Neutrophil (primary cell): ENCODE measurements around the gene JADE1.

ENCODE experiments used
- H3K27ac ChIP-seq: fragments of 200-600 bp; sonication (generic); 2 replicates; pipeline ENCODE4 v1.5.1; 2016; ENCODE audit warnings: mild to moderate bottlenecking, moderate library complexity
- H3K27me3 ChIP-seq: fragments of 200-600 bp; sonication (generic); 2 replicates; pipeline ENCODE4 v1.6.0; 2016; ENCODE audit warnings: mild to moderate bottlenecking
- H3K36me3 ChIP-seq: fragments of 200-600 bp; sonication (generic); 2 replicates; pipeline ENCODE4 v1.5.1; 2017
- H3K4me1 ChIP-seq, 2 experiments: fragments of 200-600 bp in 1 of 2; sonication (generic) in 1 of 2; 1 replicate in 1 of 2; 2 replicates in 1 of 2; pipeline versions ENCODE4 v1.5.1 to v1.6.1; 2013 to 2016; ENCODE audit warnings: low read depth in 1 of 2, low read length in 1 of 2, mild to moderate bottlenecking in 1 of 2, moderate library complexity in 1 of 2; ENCODE audit not compliant: control insufficient read depth in 1 of 2, insufficient read depth in 1 of 2
- H3K4me3 ChIP-seq, 2 experiments: fragments of 200-600 bp in 1 of 2; sonication (generic) in 1 of 2; 1 replicate in 1 of 2; 2 replicates in 1 of 2; pipeline ENCODE4 v1.5.1; 2013 to 2016; ENCODE audit warnings: low read depth in 1 of 2, low read length in 1 of 2, mild to moderate bottlenecking in 1 of 2, moderate library complexity in 1 of 2
- H3K9me3 ChIP-seq: fragments of 200-600 bp; sonication (generic); 2 replicates; pipeline ENCODE4 v1.5.1; 2016
- TF ChIP-seq, protein P1 (sequence below): fragments of 200-600 bp; sonication (generic); IDR thresholded peaks from 2 replicates; pipeline ENCODE4 v1.5.1; 2016; ENCODE audit warnings: antibody characterized with exemption

The JADE1 gene

DNA sequence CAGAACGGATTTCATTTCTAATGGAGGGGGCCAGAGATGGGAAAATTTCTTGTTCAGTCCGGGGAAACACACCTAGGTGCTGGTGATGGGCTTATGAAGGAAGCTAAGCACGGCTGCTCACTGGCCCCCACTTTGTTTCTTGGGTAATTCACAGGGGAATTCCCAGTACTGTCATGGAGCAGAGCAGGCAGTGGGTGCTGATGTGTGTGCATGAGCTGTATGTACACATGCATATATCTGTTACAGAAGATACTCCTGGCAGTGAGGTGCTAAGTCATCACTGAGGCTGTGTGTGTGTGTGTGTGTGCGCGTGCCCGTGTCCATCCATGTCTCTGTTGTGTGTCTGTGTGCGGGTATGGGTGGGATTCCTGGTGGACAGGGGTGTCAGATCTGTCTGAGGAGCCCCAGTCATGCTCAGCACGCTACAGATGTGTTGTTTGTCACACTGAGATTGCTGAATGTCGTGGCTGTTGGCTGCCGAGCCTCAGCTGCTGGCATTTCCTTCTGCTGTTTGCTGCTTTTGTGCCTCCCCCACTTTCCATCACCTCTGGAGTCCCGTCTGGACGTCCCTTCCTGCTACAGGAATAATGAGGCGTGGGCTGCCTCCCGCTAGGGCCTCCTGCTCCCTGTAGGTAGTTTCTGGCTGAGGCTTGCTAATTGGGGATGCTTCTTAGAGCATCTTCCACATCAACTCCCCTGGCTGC, 53.3 kb downstream of the JADE1 start:
- Histone ChIP-seq H3K27ac (peak overlapping the region; percentile 88), H3K36me3 (peaks cover 14% of the 10 kb centered on the region)

DNA sequence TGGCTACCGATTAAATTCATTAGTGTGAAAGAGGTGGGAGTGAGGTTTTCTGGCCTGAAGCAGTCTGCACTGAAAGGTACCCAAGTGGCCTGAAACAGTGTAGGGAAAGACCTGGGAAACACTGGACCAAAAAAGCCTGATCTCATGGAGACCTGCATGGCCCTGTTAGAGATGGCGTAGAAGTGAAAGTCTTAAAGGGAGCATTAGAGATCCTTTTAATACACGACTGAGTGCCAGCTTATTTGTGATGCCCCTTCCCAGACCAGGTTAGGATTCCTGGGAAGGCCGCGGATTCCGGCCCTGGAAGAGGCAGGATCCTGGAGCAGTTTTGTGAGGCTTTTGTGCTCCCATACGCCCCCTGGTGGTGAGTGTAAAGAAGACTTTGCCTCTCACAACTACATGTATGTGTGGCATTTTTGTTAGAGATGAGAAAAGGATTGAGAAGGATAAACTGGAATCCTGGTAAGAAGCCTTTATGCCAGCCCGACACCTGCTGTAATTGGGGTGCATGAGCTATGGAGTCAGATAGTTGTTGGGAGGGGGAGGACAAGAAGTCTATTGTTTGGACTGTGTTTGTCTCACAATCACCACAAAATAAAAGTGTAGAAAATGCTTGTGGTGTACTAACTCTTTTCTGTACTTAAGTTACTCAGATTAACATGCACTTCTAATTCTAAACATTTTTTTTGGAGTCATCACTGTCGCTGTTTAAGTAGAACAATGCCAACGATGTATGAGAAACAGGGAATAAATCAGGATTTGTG, 54.0 kb downstream of the JADE1 start:
- Histone ChIP-seq H3K36me3 (peaks cover 14% of the 10 kb centered on the region), H3K27me3 (no peaks in the 10 kb centered on the region), H3K4me1 (peaks cover 41 to 43% of the 10 kb centered on the region in 2 experiments), H3K4me3 (peak overlapping the region; percentile 41 to 50), H3K27ac (peak overlapping the region; percentile 88), H3K9me3 (no peaks in the 10 kb centered on the region)
- TF ChIP-seq, protein P1, sequence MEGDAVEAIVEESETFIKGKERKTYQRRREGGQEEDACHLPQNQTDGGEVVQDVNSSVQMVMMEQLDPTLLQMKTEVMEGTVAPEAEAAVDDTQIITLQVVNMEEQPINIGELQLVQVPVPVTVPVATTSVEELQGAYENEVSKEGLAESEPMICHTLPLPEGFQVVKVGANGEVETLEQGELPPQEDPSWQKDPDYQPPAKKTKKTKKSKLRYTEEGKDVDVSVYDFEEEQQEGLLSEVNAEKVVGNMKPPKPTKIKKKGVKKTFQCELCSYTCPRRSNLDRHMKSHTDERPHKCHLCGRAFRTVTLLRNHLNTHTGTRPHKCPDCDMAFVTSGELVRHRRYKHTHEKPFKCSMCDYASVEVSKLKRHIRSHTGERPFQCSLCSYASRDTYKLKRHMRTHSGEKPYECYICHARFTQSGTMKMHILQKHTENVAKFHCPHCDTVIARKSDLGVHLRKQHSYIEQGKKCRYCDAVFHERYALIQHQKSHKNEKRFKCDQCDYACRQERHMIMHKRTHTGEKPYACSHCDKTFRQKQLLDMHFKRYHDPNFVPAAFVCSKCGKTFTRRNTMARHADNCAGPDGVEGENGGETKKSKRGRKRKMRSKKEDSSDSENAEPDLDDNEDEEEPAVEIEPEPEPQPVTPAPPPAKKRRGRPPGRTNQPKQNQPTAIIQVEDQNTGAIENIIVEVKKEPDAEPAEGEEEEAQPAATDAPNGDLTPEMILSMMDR, result peak; percentile 80

More for the DNA sequence above, 53.3 kb downstream of the JADE1 start:
- Histone ChIP-seq H3K4me3 (peak overlapping the region; percentile 41 to 50), H3K9me3 (no peaks in the 10 kb centered on the region), H3K27me3 (no peaks in the 10 kb centered on the region), H3K4me1 (peaks cover 41 to 43% of the 10 kb centered on the region in 2 experiments)
- TF ChIP-seq, protein P1, result no peak

DNA sequence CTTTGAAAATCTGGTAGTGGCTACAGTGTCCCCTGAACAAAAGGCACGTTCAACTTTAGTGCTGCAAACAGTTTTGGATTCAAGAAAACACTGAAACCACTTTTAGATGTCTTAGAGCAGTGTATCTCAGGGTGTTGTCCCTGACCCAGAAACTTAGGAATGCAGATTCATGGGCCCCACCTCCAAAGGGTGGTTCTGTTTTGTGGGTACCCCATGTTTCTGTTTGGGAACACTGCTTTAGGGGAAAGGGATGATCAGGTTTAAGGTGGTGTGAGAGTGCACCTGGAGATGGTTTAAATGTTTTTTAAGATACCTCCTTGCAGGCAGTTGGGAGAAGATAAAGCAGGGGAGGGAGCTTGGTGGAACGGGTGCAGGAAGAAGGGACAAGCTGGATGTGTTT, 55.6 kb downstream of the JADE1 start:
- Histone ChIP-seq H3K4me3 (no peak overlapping the region), H3K36me3 (peaks cover 27% of the 10 kb centered on the region), H3K4me1 (peaks cover 34 to 36% of the 10 kb centered on the region in 2 experiments), H3K27ac (peak overlapping the region; percentile 88), H3K9me3 (no peaks in the 10 kb centered on the region), H3K27me3 (no peaks in the 10 kb centered on the region)
- TF ChIP-seq, protein P1, result no peak

DNA sequence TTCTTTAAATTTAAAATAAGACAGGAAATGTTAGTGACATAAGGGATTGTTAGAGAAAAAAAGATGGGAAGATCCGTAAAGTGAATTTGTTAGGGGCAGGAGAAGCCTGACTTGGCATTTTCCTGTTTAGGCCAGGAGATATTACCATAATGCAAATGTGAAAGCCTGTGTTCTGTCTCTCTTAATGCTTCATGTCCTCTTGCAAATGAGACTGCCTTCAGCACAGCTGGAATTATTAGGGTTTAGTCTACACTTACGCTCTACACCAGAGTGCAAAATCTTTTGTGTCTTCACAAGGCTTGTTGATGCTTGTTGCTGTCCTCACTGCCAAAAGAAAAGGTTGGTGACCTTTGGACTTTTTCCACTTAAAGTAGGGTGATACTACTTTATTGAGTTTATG, 56.8 kb downstream of the JADE1 start:
- H3K27ac ChIP-seq, result peak overlapping the region; percentile 22
- peaks cover 23 to 25% of the 10 kb centered on the region in 2 experiments for H3K4me1 ChIP-seq
- no peak overlapping the region for H3K4me3 ChIP-seq
- peaks cover 39% of the 10 kb centered on the region for H3K36me3 ChIP-seq
- no peaks in the 10 kb centered on the region for H3K27me3 ChIP-seq
- no peaks in the 10 kb centered on the region for H3K9me3 ChIP-seq
- TF ChIP-seq, protein P1, result no peak

DNA sequence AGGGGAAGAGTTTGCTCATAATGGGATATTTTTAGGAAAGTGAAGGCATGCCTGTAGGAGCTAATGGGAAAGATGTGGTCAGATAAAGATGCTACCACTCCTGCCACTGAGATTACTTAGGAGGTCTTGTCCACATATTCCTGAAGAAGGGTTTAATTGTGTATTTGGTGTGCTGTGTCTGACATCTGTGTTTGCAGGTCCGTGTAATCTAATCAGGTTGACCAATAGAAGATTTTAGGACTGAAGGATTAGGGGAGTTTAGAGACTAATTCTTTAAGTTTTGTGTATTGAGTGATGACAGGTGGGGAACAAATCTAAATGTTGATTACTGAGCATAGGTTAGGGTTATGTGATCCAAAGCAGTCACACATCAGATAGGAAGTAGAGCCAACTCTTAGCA, 57.2 kb downstream of the JADE1 start:
- Histone ChIP-seq H3K9me3 (no peaks in the 10 kb centered on the region), H3K4me3 (no peak overlapping the region), H3K36me3 (peaks cover 43% of the 10 kb centered on the region), H3K27ac (peak overlapping the region; percentile 22), H3K27me3 (no peaks in the 10 kb centered on the region), H3K4me1 (peaks cover 19 to 21% of the 10 kb centered on the region in 2 experiments)
- TF ChIP-seq, protein P1, result no peak
